GM12801 (cell line): ENCODE results near the gene STARD5.

Source experiments
- TF ChIP-seq, protein P1 (sequence below): IDR thresholded peaks from one replicate; pipeline ENCODE4 v1.5.1; 2011; ENCODE audit warnings: control low read depth; ENCODE audit not compliant: insufficient read length; ENCODE audit errors: extremely low read depth

STARD5 gene

DNA sequence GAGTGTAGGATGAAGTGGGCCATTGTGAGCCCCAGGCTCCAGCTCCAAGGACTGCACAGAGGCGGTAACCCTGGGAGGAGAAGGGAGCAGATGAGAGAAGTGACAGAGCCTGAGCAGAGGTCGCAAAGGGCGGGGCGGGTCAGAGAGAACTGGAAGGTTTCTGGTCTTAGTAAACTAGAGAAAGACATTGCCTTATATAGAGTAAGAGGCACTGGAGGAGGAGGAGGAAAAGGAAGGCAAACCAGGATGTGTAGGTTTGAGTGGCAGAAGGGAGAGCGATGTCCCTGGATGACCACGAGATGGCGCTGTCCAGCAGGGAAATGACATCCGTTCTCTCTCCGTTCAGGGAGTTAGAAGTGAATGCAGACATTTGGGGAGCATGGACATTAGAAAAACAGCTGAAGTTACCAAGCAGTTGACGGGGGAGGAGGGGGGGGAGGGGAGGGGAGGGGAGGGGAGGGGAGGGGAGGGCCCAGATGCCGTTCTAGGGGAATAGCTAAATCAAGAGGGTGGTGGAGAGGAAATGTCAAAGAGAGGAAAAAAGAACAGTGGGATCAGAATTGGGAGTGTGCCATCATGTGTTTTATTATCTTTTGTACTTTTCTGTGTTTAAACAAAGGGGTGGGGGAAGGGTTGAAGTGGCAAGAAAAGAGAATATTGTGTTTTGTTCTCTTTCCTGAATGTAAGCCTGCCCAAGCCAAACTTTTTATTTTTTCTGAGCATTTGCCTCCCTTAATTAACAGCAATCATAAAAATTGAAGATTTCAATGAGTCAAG, 48.8 kb downstream of the STARD5 start:
- TF ChIP-seq, protein P1, sequence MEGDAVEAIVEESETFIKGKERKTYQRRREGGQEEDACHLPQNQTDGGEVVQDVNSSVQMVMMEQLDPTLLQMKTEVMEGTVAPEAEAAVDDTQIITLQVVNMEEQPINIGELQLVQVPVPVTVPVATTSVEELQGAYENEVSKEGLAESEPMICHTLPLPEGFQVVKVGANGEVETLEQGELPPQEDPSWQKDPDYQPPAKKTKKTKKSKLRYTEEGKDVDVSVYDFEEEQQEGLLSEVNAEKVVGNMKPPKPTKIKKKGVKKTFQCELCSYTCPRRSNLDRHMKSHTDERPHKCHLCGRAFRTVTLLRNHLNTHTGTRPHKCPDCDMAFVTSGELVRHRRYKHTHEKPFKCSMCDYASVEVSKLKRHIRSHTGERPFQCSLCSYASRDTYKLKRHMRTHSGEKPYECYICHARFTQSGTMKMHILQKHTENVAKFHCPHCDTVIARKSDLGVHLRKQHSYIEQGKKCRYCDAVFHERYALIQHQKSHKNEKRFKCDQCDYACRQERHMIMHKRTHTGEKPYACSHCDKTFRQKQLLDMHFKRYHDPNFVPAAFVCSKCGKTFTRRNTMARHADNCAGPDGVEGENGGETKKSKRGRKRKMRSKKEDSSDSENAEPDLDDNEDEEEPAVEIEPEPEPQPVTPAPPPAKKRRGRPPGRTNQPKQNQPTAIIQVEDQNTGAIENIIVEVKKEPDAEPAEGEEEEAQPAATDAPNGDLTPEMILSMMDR: peak; percentile 91

DNA sequence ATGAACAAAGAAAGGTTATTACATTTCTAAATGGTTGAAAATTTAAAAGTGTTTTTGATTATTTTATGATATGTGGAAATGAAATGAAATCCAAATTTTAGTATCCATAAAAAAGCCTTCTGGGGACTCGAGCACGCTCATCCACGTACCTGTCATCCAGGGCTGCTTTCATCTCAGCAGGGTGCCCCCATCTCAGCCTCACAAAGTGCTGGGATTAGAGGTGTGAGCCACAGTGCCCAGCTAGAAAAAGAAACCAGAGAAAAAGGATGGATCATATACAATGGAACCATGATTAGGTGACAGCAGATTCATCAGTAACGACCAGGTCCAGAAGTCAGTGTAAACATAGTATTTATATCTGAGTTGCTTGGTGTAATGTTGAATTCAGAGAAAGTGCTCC, 49.7 kb downstream of the STARD5 start:
- TF ChIP-seq, protein P1: no peak

DNA sequence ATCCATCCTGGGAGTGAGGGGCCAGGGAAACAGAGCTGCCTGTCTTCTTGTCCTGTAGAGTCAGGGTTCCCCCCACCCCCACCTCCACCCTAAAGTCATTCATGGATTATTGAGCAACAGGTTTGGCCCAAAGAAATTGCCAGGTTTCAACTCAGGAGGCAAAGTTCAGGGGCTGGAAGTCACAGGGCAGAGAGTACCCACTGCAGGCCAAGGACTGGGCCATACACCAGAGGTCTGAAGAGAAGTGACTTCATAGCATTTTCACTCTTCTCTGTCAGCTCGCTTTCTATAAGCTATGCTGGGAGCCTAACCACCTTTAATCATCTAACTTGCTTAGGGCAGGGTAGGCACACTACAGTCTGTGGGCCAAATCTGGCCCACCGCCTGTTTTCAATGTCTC, 50.1 kb downstream of the STARD5 start:
- TF ChIP-seq, protein P1: no peak

DNA sequence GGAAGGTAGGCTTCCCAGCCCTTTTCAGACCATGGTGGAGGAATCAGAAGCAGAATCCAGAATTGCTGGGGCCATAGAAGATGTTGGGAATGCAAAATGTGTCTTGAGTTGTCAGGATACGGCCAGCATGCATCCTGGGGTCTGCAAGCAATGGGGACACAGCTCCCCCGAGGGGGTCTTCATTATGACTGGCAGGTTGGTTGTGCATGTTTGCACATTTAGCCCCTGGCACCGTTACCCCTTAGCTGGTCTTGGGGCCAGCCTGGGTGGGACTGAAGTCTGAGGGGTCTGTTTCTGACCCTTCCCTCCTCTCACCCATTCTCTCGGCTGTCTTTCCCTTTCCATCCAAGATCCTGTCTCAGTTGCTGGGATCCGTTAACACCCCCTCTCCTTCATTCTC, 50.7 kb downstream of the STARD5 start:
- TF ChIP-seq, protein P1: no peak

DNA sequence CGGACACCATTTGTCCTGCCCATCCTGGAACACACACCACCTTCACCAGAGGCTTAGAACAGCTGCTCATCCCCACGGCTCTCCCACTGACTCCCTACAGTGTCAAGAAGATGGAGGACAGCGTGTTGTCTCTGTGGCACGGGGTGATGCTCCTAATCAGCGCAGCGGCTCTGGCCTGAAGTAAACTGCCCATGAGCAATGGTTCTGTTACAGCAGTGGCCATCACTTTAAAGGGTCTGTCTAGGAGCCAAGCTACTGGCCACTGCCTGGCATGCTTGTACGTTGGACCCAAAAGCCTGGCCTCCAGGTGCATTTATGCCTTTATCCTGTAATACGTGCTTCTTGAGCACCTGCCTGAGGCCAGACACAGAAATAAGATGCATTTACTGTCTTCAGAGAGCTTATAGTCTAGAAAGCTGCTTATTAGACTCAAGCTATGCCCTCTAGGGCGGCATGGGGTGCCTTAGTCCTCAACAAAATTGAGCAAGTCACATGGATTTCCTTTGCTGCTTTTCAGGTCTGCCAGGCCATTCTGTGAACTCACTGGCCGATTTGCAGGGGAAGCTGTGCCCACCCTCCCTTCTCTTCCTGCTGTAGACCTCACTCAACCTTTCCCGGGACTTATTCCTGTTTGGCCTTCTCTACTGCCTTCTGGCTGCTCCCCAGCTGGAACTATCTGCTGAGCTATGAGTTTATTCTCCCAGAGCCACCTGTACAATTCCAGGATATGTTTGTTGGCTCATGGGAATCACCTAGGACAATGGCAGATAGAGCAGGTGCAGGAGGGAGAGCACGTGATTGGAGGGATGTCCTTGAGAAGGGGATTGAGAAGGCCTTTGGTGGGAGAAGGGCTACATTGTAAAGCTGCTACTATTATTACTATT, 51.9 kb downstream of the STARD5 start:
- TF ChIP-seq, protein P1: no peak

DNA sequence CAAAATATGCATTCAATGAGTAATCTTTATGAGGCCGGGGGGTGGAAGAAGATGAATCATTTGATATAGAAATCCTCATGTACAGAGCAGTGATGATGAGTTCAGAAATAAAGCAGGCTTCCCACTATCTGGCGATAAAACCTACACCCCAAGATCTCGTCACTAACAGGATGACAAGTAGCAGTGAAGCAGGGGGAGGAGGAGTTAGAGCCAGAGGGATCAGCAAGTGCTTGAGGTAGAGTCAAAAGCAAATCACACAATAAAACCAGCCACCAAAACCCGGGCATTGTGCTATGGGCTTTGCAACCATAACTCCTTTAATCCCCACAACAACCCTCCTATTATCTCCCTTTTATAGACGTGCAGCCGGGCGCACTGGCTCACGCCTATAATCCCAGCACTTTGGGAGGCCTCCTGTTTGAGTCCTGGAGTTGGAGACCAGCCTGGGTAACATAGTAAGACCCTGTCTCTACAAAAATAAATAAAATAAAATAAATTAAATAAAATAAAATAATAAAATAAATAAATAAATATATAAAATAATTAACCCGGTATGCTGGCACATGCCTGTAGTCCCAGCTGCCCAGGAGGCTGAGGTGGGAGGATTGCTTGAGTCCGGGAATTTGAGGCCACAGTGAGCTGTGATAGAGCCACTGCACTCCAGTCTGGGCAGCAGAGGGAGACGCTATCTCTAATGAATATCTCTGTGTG, 53.0 kb downstream of the STARD5 start:
- TF ChIP-seq, protein P1: no peak

DNA sequence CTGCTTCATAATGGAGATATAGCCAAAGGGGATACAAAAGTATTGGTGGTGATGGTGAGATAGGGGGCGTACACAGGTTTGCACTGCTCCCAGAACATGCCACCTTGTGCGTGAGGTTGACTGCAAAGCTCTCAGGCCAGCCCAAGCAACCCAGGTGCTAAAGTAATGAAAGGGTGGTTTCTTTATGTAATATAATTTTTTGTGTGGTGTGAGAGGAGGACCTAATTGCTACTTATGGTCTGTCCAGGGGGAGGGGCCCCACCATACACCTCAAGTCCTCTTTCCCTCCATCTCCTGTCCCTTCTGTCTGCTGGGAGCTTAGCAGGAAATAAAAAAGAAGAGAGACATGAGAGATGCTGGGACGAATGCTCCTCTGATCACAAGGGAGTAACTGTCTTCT, 53.8 kb downstream of the STARD5 start:
- TF ChIP-seq, protein P1: no peak
